SK-N-SH (cell line): ENCODE data around the gene UNKL.

Experiments
- CTCF ChIP-seq: fragments of 200-600 bp; sonication (generic); IDR thresholded peaks from 2 replicates; pipeline ENCODE4 v1.6.1; 2017; ENCODE audit warnings: antibody characterized with exemption, mild to moderate bottlenecking, moderate library complexity
- GABPA ChIP-seq: IDR thresholded peaks from 2 replicates; pipeline ENCODE4 v1.4.0; 2012; ENCODE audit warnings: low read depth, mild to moderate bottlenecking
- MXI1 ChIP-seq: IDR thresholded peaks from 2 replicates; pipeline ENCODE4 v1.6.1; 2012; ENCODE audit warnings: mild to moderate bottlenecking, low read depth, low read length, improper control_type of control experiment
- POLR2AphosphoS5 ChIP-seq: IDR thresholded peaks from 2 replicates; pipeline ENCODE4 v1.6.1; 2012; ENCODE audit warnings: low read depth, low read length
- RXRA ChIP-seq: IDR thresholded peaks from 2 replicates; pipeline ENCODE4 v1.4.0; 2012; ENCODE audit warnings: low read depth, mild to moderate bottlenecking, borderline replicate concordance
- TAF1 ChIP-seq: IDR thresholded peaks from 2 replicates; pipeline ENCODE4 v1.6.1; 2012; ENCODE audit warnings: low read depth, mild to moderate bottlenecking, low read length, moderate library complexity, borderline replicate concordance

- TF ChIP-seq CTCF (no peak), RXRA (no peak), TAF1 (no peak), POLR2AphosphoS5 (no peak), GABPA (no peak), MXI1 (no peak)
Measured at GRCh38 chr16:1355591-1355990, 58.9 kb downstream of the UNKL start.
